Heart left ventricle (tissue), 16 donors: ENCODE measurements around the gene G6PD. TPM values are rescaled to one million over a fixed set of nuclear protein-coding genes. Genes with fewer than 3 reads are reported as not detected.
"Not testable (repeated sequence)": the region's sequence is repeated elsewhere in the genome, so short reads cannot be mapped to it uniquely, and the experiment has no call there.

Experiments
- ATAC-seq, 4 donors: fragments of 200-7000 bp; cut with Tn5 transposase; one replicate each; pipeline ENCODE4 v1.9.1; 2020 to 2022; ENCODE audit warnings: moderate library complexity in 4 of 4, mild to moderate bottlenecking in 3 of 4, moderate number of reproducible peaks in 1 of 4
- DNase-seq, 5 donors: peaks; one replicate each; pipeline ENCODE4 v3.0.0-alpha.2; 2020
- H3K27ac ChIP-seq, 12 donors: fragments of 200-600 bp; sonication (generic) in 4 of 12; one replicate each; pipeline versions ENCODE4 v1.5.0 to v1.8.0; 2016 to 2022; ENCODE audit warnings: mild to moderate bottlenecking in 2 of 12
- H3K27me3 ChIP-seq, 9 donors: fragments of 200-600 bp; sonication (generic) in 2 of 9; one replicate each; pipeline versions ENCODE4 v1.5.1 to v1.8.0; 2016 to 2022; ENCODE audit warnings: mild to moderate bottlenecking in 3 of 9
- H3K36me3 ChIP-seq, 9 donors: fragments of 200-600 bp; sonication (generic) in 2 of 9; one replicate each; pipeline versions ENCODE4 v1.5.0 to v1.8.0; 2018 to 2022; ENCODE audit warnings: mild to moderate bottlenecking in 2 of 9
- H3K4me1 ChIP-seq, 12 donors: fragments of 200-600 bp; sonication (generic) in 4 of 12; one replicate each; pipeline versions ENCODE4 v1.5.0 to v1.8.0; 2016 to 2022; ENCODE audit warnings: mild to moderate bottlenecking in 3 of 12
- H3K4me3 ChIP-seq, 12 donors: fragments of 200-600 bp; sonication (generic) in 4 of 12; one replicate each; pipeline versions ENCODE4 v1.5.0 to v1.8.0; 2017 to 2022; ENCODE audit warnings: mild to moderate bottlenecking in 9 of 12, moderate library complexity in 4 of 12
- H3K9me3 ChIP-seq, 12 donors: fragments of 200-600 bp; sonication (generic) in 4 of 12; one replicate each; pipeline versions ENCODE4 v1.5.0 to v1.8.0; 2016 to 2022; ENCODE audit warnings: mild to moderate bottlenecking in 1 of 12
- CTCF ChIP-seq, 12 donors: fragments of 200-600 bp; sonication (generic) in 4 of 12; IDR thresholded peaks; one replicate each; pipeline versions ENCODE4 v1.5.0 to v1.8.0; 2018 to 2022; ENCODE audit warnings: antibody characterized with exemption in 12 of 12, mild to moderate bottlenecking in 5 of 12
- POLR2A ChIP-seq, 2 donors: fragments of 450-650 bp; IDR thresholded peaks; one replicate each; pipeline ENCODE4 v1.6.1; 2017; ENCODE audit warnings: antibody characterized with exemption in 2 of 2, mild to moderate bottlenecking in 2 of 2, moderate library complexity in 2 of 2
- WGBS, 4 donors: extraction: QIAGEN DNeasy Blood & Tissue Kit in 2 of 4; methylation state at CpG; one replicate each; pipeline versions ENCODE4 v1.1.5 to v1.1.7; 2013 to 2018; 5-methylcytosine and 5-hydroxymethylcytosine counted together
- intact Hi-C, 10 donors: fragments of 100-400 bp; cut with DNase I; formaldehyde crosslinking; loops; one replicate each; pipeline versions ENCODE4 v1.11.1 to v1.14.2; 2022
- polyA plus RNA-seq, 2 donors: library from polyadenylated mRNA; stranded (reverse); fragments of 200-250 nt; gene quantifications; one replicate each; pipeline ENCODE4 v1.2.3, GENCODE V29; 2013
- total RNA-seq, 9 donors: library from RNA; depleted of rRNA in 2 of 9; stranded (reverse); fragments of >200 nt in 2 of 9; fragmentation: NEBNext Ultra II Directional in 3 of 9; extraction: Animal tissue kit (Norgen Biotek cat#: 25700) in 3 of 9; gene quantifications; one replicate each; pipeline versions ENCODE4 v1.1.0 to v1.2.4, GENCODE V29; 2016 to 2023
- donor health status: ischemic (EF 13 %, LVEDD 7.1; RV severe dilation, severe dysfunction).
- donor health status: healthy with polysubstance abuse.
- donor health status: DM: no; HTN: yes; CAD: no.
- donor health status: DM: no; HTN: no; CAD: no.
- donor health status: ischemic (EF 25% LVEDD 6.9; RV normal size, moderate dysfunction).
- donor health status: ischemic (EF 25% LVEDD 5.7; RV mildly dilated, moderate dysfunction).
- donor health status: healthy.
- donor health status: DM: yes; HTN: yes; CAD: no.
- donor health status: ischemic (EF 35%, LVEDD 5.7; RV mildly dilated, moderate dysfunction).
- donor health status: nonischemic (EF 11% LVEDD 7.7; RV severe dilation, severe dysfunction).
- donor health status: DM: yes; HTN: yes; CAD: no.
- donor health status: PGD.
- donor health status: ischemic (EF 29% LVEDD 5.4; RV normal size, mild dysfunction).
- donor health status: nonischemic (EF 23%, LVEDD 6.1; RV moderate dilation, normal function).

Gene G6PD
- total and polyA plus RNA-seq, 11 donors, result 5.9 to 41.3 (median 11.2) TPM

- ATAC-seq (no peak), DNase-seq (no peak)
- Histone ChIP-seq H3K4me1 (peaks cover 0 to 58% (median 14%) of the 10 kb centered on the region in 12 donors), H3K27me3 (peaks cover 0 to 4% (median 0%) of the 10 kb centered on the region in 9 donors), H3K27ac (peak overlapping the region in 11 of 12 donors; percentile 19 to 88 (median 60)), H3K36me3 (peaks cover 0 to 7% (median 0%) of the 10 kb centered on the region in 9 donors), H3K9me3 (peaks cover 0 to 3% (median 0%) of the 10 kb centered on the region in 12 donors), H3K4me3 (no peak overlapping the region)
- 52 to 74% (median 68%) methylated on average over 3 to 5 of the region's 5 CpGs for WGBS, 4 donors
- intact Hi-C loops, result no loop called here
- TF ChIP-seq CTCF (IDR thresholded peaks at IDR 0.05) (no peak), POLR2A (IDR thresholded peaks at IDR 0.05) (no peak)
These were observed 5.1 kb downstream of the G6PD start for GRCh38 chrX:154541589-154541895.

GRCh38 chrX:154540897-154541535 is 5.6 kb downstream of the G6PD start:
- WGBS, 4 donors, result 85 to 93% (median 89%) methylated on average over 18 to 19 of the region's 19 CpGs
- Histone ChIP-seq H3K27ac (peak overlapping the region in 6 of 12 donors; percentile 20 to 88 (median 66)), H3K4me1 (peaks cover 0 to 54% (median 11%) of the 10 kb centered on the region in 12 donors), H3K4me3 (no peak overlapping the region), H3K36me3 (peaks cover 0 to 8% (median 0%) of the 10 kb centered on the region in 9 donors), H3K9me3 (no peaks in the 10 kb centered on the region), H3K27me3 (peaks cover 0 to 4% (median 0%) of the 10 kb centered on the region in 9 donors)
- DNase-seq (no peak), ATAC-seq (peak in 1 of 4 donors; percentile 4)
- intact Hi-C loops, result no loop called here
- TF ChIP-seq CTCF (IDR thresholded peaks at IDR 0.05), result no peak
- no peak for TF ChIP-seq POLR2A (IDR thresholded peaks at IDR 0.05)

- H3K27ac ChIP-seq, H3K36me3 ChIP-seq, ATAC-seq, intact Hi-C loops, H3K27me3 ChIP-seq, H3K9me3 ChIP-seq, H3K4me3 ChIP-seq, DNase-seq: not testable (repeated sequence)
- WGBS, 4 donors, result 75 to 97% (median 82%) methylated on average over 7 of the region's 7 CpGs
- H3K4me1 ChIP-seq, result peaks cover 0 to 48% (median 9%) of the 10 kb centered on the region in 12 donors
These were observed 6.3 kb downstream of the G6PD start for GRCh38 chrX:154540365-154540764.

GRCh38 chrX:154539077-154539476 is 7.6 kb downstream of the G6PD start:
- Histone ChIP-seq H3K4me3 (no peak overlapping the region), H3K36me3 (peaks cover 0 to 8% (median 3%) of the 10 kb centered on the region in 9 donors), H3K27me3 (peaks cover 0 to 4% (median 0%) of the 10 kb centered on the region in 9 donors), H3K4me1 (peaks cover 0 to 39% (median 13%) of the 10 kb centered on the region in 12 donors), H3K9me3 (no peaks in the 10 kb centered on the region), H3K27ac (no peak overlapping the region)
- DNase-seq (no peak), ATAC-seq (no peak)
- TF ChIP-seq POLR2A (IDR thresholded peaks at IDR 0.05) (no peak), CTCF (IDR thresholded peaks at IDR 0.05) (no peak)
- intact Hi-C loops, result loop anchor here in 1 of 10 donors (5.0 kb wide), 1 partner anchor 142 kb away; the partner anchor contains the start of gene RPL10
- 69 to 78% (median 74%) methylated on average over 8 of the region's 8 CpGs for WGBS, 4 donors
